H1 (cell line): ENCODE results near the gene KCTD12.

Source experiments
- BCL11A ChIP-seq, 2 experiments: IDR thresholded peaks; one replicate each; pipeline ENCODE4 v1.6.1; 2011; ENCODE audit warnings: low read depth in 2 of 2, low read length in 2 of 2, mild to moderate bottlenecking in 2 of 2
- CREB1 ChIP-seq: IDR thresholded peaks from 2 replicates; pipeline ENCODE4 v1.6.1; 2012; ENCODE audit warnings: inconsistent platforms
- HDAC6 ChIP-seq: IDR thresholded peaks from one replicate; pipeline ENCODE4 v1.7.1; 2012; ENCODE audit warnings: low read depth, mild to moderate bottlenecking, inconsistent platforms, low read length, moderate library complexity
- NRF1 ChIP-seq: IDR thresholded peaks from 2 replicates; pipeline ENCODE4 v1.6.1; 2011; ENCODE audit warnings: mild to moderate bottlenecking, low read depth, low read length, improper control_type of control experiment
- POLR2A ChIP-seq, 2 experiments: IDR thresholded peaks; 1 replicate in 1 of 2; 2 replicates in 1 of 2; pipeline ENCODE4 v1.6.1; 2011; ENCODE audit warnings: low read depth in 2 of 2, low read length in 2 of 2, mild to moderate bottlenecking in 2 of 2; ENCODE audit errors: control extremely low read depth in 1 of 2
- POLR2AphosphoS5 ChIP-seq: IDR thresholded peaks from 2 replicates; pipeline ENCODE4 v1.6.1; 2011; ENCODE audit warnings: low read depth, low read length
- RAD21 ChIP-seq, 2 experiments: IDR thresholded peaks in 1 of 2; conservative IDR thresholded peaks in 1 of 2; 2 replicates each; pipeline ENCODE4 v1.6.1; 2011; ENCODE audit warnings: low read depth in 2 of 2, low read length in 2 of 2, improper control_type of control experiment in 1 of 2, inconsistent platforms in 1 of 2, mild to moderate bottlenecking in 1 of 2, moderate library complexity in 1 of 2
- RNF2 ChIP-seq: fragments of 200-900, 300-1000 bp; sonication (generic); IDR thresholded peaks from 2 replicates; pipeline ENCODE4 v1.7.1; 2016; ENCODE audit warnings: borderline replicate concordance, low read depth, mild to moderate bottlenecking, antibody characterized with exemption, low read length; ENCODE audit not compliant: poor library complexity, severe bottlenecking; ENCODE audit errors: missing control alignments
- SIRT6 ChIP-seq: IDR thresholded peaks from one replicate; pipeline ENCODE4 v1.7.1; 2012; ENCODE audit warnings: low read length, inconsistent platforms
- YY1 ChIP-seq: IDR thresholded peaks from 2 replicates; pipeline ENCODE4 v1.6.1; 2011; ENCODE audit warnings: low read depth, mild to moderate bottlenecking, low read length
- TF ChIP-seq, protein P1 (sequence below), 3 experiments: IDR thresholded peaks; 1 replicate in 2 of 3; 2 replicates in 1 of 3; pipeline versions ENCODE4 v1.5.1 to v1.6.1; 2011; ENCODE audit warnings: low read length in 3 of 3, mild to moderate bottlenecking in 3 of 3, inconsistent platforms in 2 of 3, low read depth in 1 of 3, moderate library complexity in 1 of 3; ENCODE audit not compliant: insufficient read depth in 1 of 3; ENCODE audit errors: control extremely low read depth in 1 of 3
- TF ChIP-seq, protein P2 (sequence below): IDR thresholded peaks from 2 replicates; pipeline ENCODE4 v1.6.1; 2012; ENCODE audit warnings: low read length, inconsistent platforms
- TF ChIP-seq, protein P3 (sequence below): IDR thresholded peaks from 2 replicates; pipeline ENCODE4 v1.6.1; 2011; ENCODE audit warnings: low read length, improper control_type of control experiment

GRCh38 chr13:76904507-76904906, 18.3 kb upstream of the KCTD12 start:
- no peak for TF ChIP-seq NRF1
- TF ChIP-seq, protein P1, sequence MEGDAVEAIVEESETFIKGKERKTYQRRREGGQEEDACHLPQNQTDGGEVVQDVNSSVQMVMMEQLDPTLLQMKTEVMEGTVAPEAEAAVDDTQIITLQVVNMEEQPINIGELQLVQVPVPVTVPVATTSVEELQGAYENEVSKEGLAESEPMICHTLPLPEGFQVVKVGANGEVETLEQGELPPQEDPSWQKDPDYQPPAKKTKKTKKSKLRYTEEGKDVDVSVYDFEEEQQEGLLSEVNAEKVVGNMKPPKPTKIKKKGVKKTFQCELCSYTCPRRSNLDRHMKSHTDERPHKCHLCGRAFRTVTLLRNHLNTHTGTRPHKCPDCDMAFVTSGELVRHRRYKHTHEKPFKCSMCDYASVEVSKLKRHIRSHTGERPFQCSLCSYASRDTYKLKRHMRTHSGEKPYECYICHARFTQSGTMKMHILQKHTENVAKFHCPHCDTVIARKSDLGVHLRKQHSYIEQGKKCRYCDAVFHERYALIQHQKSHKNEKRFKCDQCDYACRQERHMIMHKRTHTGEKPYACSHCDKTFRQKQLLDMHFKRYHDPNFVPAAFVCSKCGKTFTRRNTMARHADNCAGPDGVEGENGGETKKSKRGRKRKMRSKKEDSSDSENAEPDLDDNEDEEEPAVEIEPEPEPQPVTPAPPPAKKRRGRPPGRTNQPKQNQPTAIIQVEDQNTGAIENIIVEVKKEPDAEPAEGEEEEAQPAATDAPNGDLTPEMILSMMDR (IDR thresholded peaks at IDR 0.05; ENCODE audit: control extremely low read depth in 1 of 3, insufficient read depth in 1 of 3, low read depth in 1 of 3, low read length in 3 of 3): no peak
- TF ChIP-seq RNF2: no peak
- no peak for TF ChIP-seq POLR2AphosphoS5
- TF ChIP-seq, protein P2, sequence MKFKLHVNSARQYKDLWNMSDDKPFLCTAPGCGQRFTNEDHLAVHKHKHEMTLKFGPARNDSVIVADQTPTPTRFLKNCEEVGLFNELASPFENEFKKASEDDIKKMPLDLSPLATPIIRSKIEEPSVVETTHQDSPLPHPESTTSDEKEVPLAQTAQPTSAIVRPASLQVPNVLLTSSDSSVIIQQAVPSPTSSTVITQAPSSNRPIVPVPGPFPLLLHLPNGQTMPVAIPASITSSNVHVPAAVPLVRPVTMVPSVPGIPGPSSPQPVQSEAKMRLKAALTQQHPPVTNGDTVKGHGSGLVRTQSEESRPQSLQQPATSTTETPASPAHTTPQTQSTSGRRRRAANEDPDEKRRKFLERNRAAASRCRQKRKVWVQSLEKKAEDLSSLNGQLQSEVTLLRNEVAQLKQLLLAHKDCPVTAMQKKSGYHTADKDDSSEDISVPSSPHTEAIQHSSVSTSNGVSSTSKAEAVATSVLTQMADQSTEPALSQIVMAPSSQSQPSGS: no peak
- no peak for TF ChIP-seq CREB1
- no peak for TF ChIP-seq SIRT6
- no peak for TF ChIP-seq YY1
- no peak for TF ChIP-seq RAD21 (IDR thresholded peaks at IDR 0.05 in 1 of 2, conservative IDR thresholded peaks at IDR 0.05 in 1 of 2; ENCODE audit: low read depth in 2 of 2, low read length in 2 of 2)
- TF ChIP-seq POLR2A (IDR thresholded peaks at IDR 0.05; ENCODE audit: control extremely low read depth in 1 of 2, low read depth in 2 of 2, low read length in 2 of 2): no peak
- TF ChIP-seq, protein P3, sequence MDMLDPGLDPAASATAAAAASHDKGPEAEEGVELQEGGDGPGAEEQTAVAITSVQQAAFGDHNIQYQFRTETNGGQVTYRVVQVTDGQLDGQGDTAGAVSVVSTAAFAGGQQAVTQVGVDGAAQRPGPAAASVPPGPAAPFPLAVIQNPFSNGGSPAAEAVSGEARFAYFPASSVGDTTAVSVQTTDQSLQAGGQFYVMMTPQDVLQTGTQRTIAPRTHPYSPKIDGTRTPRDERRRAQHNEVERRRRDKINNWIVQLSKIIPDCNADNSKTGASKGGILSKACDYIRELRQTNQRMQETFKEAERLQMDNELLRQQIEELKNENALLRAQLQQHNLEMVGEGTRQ: no peak
- no peak for TF ChIP-seq BCL11A (IDR thresholded peaks at IDR 0.05; ENCODE audit: low read depth in 2 of 2, low read length in 2 of 2)
- TF ChIP-seq HDAC6: no peak
